Measurements from ENCODE around the gene NTM. TPM values are rescaled to one million over a fixed set of nuclear protein-coding genes. Genes with fewer than 3 reads are reported as not detected.

Gene NTM
- total and polyA plus RNA-seq, 2 donors (not counting 3 experiments of a cell fraction or from before 2014, with no cell fraction given): 1.00 to 1.1 TPM

- H3K36me3 ChIP-seq (ENCODE audit: control insufficient read depth in 2 of 2, extremely low read depth in 1 of 2, insufficient read depth in 2 of 2, low read length in 2 of 2): no peaks in the 10 kb centered on the region
- BruUV-seq (replicated peaks): no TSS peak
- intact Hi-C loops (cut with micrococcal nuclease): no loop called here
- H3K27me3 ChIP-seq (ENCODE audit: control insufficient read depth in 2 of 2, insufficient read depth in 2 of 2, low read length in 2 of 2): no peaks in the 10 kb centered on the region
- no peaks in the 10 kb centered on the region for H4K20me1 ChIP-seq (replicated peaks; ENCODE audit: control insufficient read depth, extremely low read depth, insufficient read depth, low read length)
- dilution Hi-C loops (cut with MboI; ENCODE audit: extremely low pct_ligation_motif_present, low sequenced_read_pairs): no loop called here
- H3K27ac ChIP-seq (ENCODE audit: insufficient read depth, low read depth, low read length): no peak overlapping the region
- DNase-seq (ENCODE audit: low read depth, low spot score) (no peak), FAIRE-seq (no peak)
- H3K9ac ChIP-seq (replicated peaks; ENCODE audit: extremely low read depth, insufficient read depth, low read length): no peak overlapping the region
- H3K4me1 ChIP-seq (ENCODE audit: control insufficient read depth, extremely low read depth, insufficient read depth, low read length): no peaks in the 10 kb centered on the region
- no peak for TF ChIP-seq CTCF (IDR thresholded peaks at IDR 0.05; ENCODE audit: extremely low read depth in 1 of 2, insufficient read depth in 1 of 2, low read depth in 1 of 2, low read length in 2 of 2)
- H3K4me3 ChIP-seq (replicated peaks in 1 of 3; ENCODE audit: insufficient read depth in 1 of 3, low read depth in 1 of 3, low read length in 3 of 3): no peak overlapping the region
- ChIA-PET POLR2A (no interaction called here), CTCF (interaction anchor here (1.1 kb wide), 1 partner anchor 7 kb away, joined by 3 read pairs; no protein-coding TSS in a partner anchor)
- no peaks in the 10 kb centered on the region for H3K9me1 ChIP-seq (replicated peaks; ENCODE audit: control insufficient read depth, extremely low read depth, insufficient read depth, low read length)
- H2AFZ ChIP-seq (ENCODE audit: low read depth, low read length): no peak overlapping the region
- no peak overlapping the region for H3K4me2 ChIP-seq (ENCODE audit: insufficient read depth, low read length)
- H3K9me3 ChIP-seq (replicated peaks; ENCODE audit: control insufficient read depth, insufficient read depth, low read length): no peaks in the 10 kb centered on the region
- H3K79me2 ChIP-seq (ENCODE audit: control insufficient read depth, insufficient read depth, low read length): no peaks in the 10 kb centered on the region
Measured at GRCh38 chr11:131365329-131365930, 5.0 kb upstream of the NTM start.

- BruUV-seq (replicated peaks): no TSS peak
- DNase-seq (ENCODE audit: low read depth, low spot score): no peak
- POLR2A ChIA-PET: no interaction called here
Measured at GRCh38 chr11:131370901-131371790, 731 bp downstream of the NTM start.

More at GRCh38 chr11:131370901-131371790, 731 bp downstream of the NTM start:
- CTCF ChIA-PET: no interaction called here
- no peaks in the 10 kb centered on the region for H3K79me2 ChIP-seq (ENCODE audit: control insufficient read depth, insufficient read depth, low read length)
- no peak overlapping the region for H3K4me2 ChIP-seq (ENCODE audit: insufficient read depth, low read length)
- TF ChIP-seq MAX (IDR thresholded peaks at IDR 0.05; ENCODE audit: insufficient read depth, insufficient read length) (no peak), POLR2AphosphoS5 (IDR thresholded peaks at IDR 0.05; ENCODE audit: insufficient read depth, low read depth, low read length) (no peak), JUN (IDR thresholded peaks at IDR 0.05; ENCODE audit: borderline replicate concordance, insufficient read depth, insufficient read length, low read depth) (no peak), MYC (IDR thresholded peaks at IDR 0.05; ENCODE audit: low read depth, low read length) (no peak), CTCF (IDR thresholded peaks at IDR 0.05; ENCODE audit: extremely low read depth in 1 of 2, insufficient read depth in 1 of 2, low read depth in 1 of 2, low read length in 2 of 2) (no peak), FOS (IDR thresholded peaks at IDR 0.05; ENCODE audit: borderline replicate concordance, insufficient read depth, low read length) (no peak), GATA2 (IDR thresholded peaks at IDR 0.05; ENCODE audit: insufficient read depth, insufficient read length, low read depth, low read length) (no peak), EZH2 (IDR thresholded peaks at IDR 0.05; ENCODE audit: borderline replicate concordance, low read depth, low read length, severe bottlenecking) (no peak), POLR2A (IDR thresholded peaks at IDR 0.05; ENCODE audit: low read depth, low read length) (no peak)
- H3K36me3 ChIP-seq (ENCODE audit: control insufficient read depth in 2 of 2, extremely low read depth in 1 of 2, insufficient read depth in 2 of 2, low read length in 2 of 2): no peaks in the 10 kb centered on the region
- no peaks in the 10 kb centered on the region for H3K4me1 ChIP-seq (ENCODE audit: control insufficient read depth, extremely low read depth, insufficient read depth, low read length)
- no peaks in the 10 kb centered on the region for H3K27me3 ChIP-seq (ENCODE audit: control insufficient read depth in 2 of 2, insufficient read depth in 2 of 2, low read length in 2 of 2)
- no peak overlapping the region for H3K4me3 ChIP-seq (replicated peaks in 1 of 3; ENCODE audit: insufficient read depth in 1 of 3, low read depth in 1 of 3, low read length in 3 of 3)
- H3K9ac ChIP-seq (replicated peaks; ENCODE audit: extremely low read depth, insufficient read depth, low read length): no peak overlapping the region
- dilution Hi-C loops (cut with MboI; ENCODE audit: extremely low pct_ligation_motif_present, low sequenced_read_pairs): no loop called here
- no peak overlapping the region for H2AFZ ChIP-seq (ENCODE audit: low read depth, low read length)
- no peak for FAIRE-seq
- no peaks in the 10 kb centered on the region for H4K20me1 ChIP-seq (replicated peaks; ENCODE audit: control insufficient read depth, extremely low read depth, insufficient read depth, low read length)
- no peaks in the 10 kb centered on the region for H3K9me1 ChIP-seq (replicated peaks; ENCODE audit: control insufficient read depth, extremely low read depth, insufficient read depth, low read length)
- no peak overlapping the region for H3K27ac ChIP-seq (ENCODE audit: insufficient read depth, low read depth, low read length)
- intact Hi-C loops (cut with micrococcal nuclease): no loop called here
- no peaks in the 10 kb centered on the region for H3K9me3 ChIP-seq (replicated peaks; ENCODE audit: control insufficient read depth, insufficient read depth, low read length)

All from endothelial cell of umbilical vein (primary cell).